NCI-H2029 (cell line): ENCODE data around the gene CBFA2T2.
"Not testable (repeated sequence)": the region's sequence is repeated elsewhere in the genome, so short reads cannot be mapped to it uniquely, and the experiment has no call there.

Experiments
- DNase-seq: peaks from one replicate; lab custom pipeline; 2025; lab: John Stamatoyannopoulos, UW

Gene CBFA2T2

DNA sequence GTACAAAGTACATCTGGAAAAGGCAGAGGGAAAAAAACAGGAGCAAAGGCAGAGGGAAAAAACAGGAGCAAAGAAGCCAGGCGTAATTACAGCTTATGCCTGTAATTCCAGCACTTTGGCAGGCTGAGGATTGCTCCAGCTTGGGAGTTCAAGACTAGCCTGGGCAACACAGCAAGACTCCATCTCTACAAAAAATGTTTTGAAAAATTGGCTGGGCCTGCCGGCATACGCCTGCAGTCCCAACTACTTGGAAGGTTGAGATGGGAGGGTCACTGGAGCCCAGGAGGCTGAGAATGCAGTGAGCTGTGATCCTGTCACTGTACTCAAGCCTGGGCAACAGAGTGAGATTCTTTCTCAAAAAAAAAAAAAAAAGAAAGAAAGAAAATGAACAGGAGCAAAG lies 19.0 kb upstream of the CBFA2T2 start:
- no peak for DNase-seq

DNA sequence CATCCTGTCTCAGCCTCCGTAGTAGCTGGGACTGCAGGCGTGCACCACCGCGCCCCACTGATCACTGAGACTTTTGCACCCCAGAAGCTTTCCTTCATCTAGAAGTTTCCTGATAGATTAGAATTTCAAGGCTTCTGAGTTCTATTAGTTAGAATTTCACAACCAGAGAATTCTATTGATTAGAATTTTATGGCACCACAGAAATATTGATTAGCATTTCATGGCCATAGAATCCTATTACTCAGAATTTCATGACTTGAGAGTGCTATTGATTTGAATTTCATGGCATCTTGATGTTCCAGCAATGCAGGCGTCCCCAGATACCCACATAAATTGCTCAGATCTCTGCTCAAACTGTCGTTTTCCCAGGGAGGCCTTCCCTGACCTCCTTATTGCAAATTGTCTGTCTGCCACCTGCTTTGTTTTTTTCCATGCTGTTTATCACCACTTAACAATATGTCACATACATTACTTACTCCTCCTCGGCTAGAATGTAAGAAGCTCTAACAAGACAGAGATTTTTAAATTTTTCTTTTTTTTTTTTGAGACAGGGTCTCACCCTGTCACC lies 16.9 kb upstream of the CBFA2T2 start:
- no peak for DNase-seq

DNA sequence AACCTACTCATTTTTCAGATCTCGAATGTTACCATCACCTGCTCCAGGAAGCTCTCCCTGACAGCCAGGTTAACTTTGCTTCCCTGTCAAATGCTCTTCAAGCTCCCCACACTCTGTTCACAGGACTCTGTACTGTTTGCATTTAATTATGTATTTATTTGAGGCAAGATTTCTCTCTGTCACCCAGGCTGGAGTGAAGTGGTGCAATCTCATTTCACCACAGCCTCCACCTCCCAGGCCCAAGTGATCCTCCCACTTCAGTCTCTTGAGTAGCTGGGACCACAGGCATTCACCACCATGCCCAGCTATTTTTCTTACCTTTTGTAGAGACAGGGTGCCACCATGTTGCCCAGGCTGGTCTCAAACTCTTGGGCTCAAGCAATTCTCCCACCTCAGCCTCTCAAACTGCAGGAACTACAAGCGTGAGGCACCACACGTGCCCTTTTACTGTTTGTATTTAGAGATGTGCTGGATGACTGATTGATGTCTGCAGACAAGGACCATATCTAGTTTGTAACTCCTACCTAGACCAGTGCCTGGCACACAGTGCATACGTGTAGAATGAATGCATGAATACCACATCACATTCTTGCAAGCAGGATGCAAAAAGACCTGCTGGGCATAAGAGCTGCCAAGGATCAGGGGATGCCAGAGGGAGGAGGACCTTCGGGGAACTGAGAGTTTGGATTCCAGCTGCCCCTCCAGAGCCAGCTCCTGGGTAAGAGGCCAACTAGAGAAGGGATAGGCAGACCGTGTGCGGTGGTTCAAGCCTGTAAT lies 15.6 kb upstream of the CBFA2T2 start:
- peak; percentile 45 for DNase-seq

DNA sequence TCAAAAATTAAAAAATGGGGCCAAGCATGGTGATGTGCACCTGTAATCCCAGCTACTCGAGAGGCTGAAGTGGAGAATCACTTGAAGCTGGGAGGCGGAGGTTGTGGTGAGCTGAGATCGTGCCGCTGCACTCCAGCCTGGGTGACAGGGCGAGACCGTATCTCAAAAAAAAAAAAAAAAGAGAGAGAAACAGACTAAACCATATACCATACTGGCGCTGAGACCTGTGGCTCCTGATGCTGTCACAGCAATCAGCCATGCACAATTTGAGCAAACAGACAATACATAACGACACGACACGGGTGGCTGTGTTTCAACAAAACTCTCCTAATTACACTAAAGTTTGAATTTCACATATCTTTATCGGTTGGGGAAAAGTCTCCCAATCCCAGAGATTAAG lies 14.9 kb upstream of the CBFA2T2 start:
- DNase-seq, result peak; percentile 43

DNA sequence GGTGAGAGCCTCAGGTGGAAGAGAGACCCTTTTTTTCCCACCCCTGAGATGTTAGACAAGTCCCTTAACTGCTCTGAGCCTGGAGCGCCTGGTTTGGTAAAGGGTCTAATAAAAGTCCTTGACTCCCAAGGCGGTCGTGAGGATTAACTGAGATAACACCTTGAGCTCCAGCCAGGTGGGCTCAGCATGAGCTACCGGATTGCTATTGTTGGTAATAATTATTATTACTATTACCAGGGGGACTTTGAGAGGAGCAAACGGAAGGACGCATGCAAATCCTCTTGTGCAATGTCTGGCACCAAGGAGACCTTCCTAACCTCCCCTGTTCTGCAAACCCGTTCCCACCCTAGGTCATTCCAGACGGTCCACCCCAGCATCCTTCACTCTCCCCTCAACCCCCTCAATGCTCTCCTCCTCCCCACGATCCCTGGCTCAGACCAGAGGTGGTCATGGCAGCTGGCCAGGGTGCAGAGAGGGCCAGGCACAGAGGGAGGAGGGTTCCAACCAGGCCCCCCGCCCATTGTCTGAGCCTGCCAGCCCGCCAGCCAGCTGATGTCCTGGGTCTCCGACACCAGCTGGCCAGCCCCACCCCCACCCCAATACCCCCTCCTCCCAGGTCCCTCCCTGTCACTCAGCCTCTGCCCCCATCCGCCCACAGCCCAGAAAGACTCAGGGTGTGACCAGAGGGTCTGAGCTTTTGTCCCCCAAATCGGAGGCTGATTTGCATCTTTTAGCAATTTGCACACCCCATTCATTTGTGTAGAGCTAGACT lies 14.3 kb upstream of the CBFA2T2 start:
- peak; percentile 26 for DNase-seq

DNA sequence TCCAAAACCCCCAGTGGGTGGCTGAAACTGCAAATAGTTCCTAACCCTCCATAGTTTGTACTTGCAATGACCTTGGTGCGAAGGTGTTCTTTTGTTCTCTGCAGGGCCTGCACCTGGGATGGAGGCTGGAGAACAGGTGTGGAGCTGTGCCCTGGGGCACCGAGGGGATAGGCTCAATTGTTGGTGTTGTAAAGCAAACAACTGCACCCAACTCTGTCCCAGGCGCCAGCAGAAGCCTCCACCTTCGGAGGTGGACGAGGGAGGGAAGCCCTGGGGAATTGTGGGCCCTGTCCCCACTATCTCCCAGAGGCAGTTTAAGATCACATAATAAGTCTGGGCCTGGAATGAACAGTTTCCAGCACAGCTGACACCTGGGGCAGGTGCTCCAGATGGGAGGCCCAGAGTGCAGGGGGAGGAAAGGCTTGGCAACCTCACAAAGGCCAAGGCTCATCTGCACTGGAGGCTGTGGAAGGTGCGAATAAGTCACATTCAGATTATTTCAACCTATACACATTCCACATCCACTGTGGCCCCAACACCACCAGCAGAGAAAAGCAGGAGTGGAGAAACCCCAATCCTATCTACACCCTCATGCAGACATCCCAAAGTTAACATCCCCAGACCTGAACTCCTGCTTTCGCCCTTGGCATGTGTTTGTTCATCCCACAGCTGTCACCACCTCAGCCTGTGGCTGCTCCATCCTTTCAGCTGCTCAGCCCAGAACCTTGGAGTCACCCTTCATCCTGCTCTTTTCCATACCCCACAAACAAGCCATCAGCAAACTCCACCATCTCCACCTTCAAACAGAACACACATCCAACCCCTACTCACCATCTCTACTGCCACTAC lies 12.3 kb upstream of the CBFA2T2 start:
- peak; percentile 88 for DNase-seq

DNA sequence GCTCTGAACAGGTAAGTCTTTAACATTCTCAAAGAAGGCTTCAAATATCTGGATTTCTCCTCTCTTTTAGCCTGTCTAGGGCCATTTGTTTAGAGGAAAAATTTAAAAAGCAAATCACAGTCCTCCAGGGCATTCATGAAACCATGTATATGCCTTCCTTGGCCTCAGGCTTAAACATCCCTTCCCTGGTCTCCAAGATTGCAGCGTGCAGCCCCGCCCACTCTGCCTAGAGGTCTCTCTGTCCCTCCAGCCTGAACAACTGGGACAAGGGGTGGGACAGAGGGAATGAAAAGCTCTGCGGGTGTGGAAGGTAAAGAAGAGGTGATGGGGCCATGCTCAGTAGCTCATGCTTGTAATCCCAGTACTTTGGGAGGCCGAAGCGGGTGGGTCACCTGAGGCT lies 9.8 kb upstream of the CBFA2T2 start:
- DNase-seq, result no peak

DNA sequence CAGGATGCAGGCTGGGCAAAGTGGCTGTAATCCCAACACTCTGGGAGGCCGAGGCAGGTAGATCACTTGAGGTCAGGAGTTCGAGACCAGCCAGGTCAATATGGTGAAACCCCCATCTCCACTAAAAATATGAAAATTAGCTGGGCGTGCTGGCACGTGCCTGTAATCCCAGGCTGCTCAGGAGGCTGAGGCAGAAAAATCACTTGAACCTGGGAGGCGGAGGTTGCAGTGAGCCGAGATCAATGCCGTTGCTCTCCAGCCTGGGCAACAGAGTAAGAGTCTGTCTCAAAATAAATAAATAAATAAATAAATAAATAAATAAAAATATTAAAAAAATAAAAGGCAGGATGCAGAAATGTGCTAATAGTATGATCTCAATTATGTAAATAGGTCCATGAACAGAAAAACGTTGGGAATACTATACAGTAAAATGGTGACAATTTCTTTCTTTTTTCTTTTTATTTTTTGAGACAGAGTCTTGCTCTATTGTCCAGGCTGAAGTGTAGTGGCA lies 8.4 kb upstream of the CBFA2T2 start:
- DNase-seq, result no peak

DNA sequence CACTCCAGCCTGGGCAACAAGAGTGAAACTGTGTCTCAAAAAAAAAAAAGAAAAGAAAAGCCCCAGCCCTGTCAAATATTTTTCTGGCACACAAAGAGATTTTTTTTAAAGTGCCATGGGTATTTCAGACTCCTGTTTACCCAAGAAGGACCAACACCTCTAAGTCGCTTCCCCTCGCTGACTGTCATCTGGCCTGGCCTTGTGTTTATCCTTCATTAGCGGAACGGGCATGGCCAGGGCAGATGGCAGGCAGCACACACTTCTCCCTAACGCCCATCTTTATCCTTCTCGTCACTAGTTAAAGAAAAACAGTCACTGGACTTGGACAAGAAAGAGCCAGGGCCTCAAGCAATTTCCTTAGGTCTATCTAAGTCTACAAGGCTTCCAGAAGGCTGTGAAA lies 7.3 kb upstream of the CBFA2T2 start:
- DNase-seq, result peak; percentile 16

DNA sequence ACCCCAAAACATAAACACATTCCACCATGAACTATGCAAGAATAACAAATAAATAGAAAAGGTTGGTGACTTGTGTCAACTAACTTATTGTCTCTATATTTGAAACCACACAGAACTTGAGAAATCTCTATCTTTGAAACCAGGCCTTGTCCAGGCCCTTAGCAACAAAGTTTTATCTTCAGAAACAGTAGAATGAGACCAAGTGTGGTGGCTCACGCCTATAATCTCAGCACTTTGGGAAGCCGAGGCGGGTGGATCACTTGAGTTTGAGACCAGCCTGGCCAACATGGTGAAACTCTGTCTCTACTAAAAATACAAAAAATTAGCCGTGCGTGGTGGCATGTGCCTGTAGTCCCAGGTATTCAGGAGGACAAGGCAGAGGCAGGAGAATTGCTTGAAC lies 6.7 kb upstream of the CBFA2T2 start:
- not testable (repeated sequence) for DNase-seq

DNA sequence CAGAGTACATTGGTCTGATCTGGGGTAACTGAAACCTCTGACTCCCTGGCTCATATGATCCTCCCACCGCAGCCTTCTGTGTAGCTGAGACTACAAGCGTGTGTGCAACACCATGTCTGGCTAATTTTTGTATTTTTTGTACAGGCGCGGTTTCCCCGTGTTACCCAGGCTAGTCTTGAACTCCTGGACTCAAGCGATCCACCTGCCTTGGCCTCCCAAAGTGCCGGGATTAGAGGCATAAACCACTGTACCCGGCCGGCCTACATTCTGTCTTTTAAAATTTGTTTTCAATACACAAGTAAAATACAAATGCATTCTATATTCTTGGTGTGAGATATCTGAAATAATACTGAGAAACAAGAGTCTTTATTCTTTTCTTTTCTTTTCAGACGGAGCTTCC lies 1.7 kb upstream of the CBFA2T2 start:
- DNase-seq, result no peak

DNA sequence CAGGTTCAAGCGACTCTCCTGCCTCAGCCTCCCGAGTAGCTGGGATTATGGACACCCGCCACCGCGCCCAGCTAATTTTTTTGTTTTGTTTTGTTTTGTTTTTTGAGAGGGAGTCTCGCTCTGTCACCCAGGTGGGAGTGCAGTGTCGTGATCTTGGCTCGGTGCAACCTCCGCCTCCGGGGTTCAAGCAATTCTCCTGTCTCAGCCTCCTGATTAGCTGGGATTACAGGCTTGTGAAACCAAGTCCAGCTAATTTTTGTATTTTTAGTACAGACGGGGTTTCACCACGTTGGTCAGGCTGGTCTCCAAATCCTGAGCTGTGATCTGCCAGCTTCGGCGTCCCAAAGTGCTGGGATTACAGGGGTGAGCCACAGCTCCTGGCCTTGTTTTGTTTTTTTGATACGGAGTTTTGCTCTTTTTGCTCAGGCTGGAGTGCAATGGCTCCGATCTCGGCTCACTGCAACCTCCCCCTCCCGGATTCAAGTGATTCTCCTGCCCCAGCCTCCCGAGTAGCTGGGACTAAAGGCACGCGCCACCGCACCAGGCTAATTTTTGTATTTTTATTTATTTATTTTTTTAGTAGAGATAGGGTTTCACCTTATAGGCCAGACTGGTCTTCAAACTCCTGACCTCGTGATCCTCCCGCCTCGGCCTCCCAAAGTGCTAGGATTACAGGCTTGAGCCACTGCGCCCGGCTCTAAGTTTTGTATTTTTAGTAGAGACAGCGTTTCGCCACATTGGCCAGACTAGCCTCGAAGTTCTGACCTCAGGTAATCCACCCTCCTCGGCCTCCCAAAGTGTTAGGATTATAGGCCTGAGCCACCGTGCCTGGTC lies 1.0 kb upstream of the CBFA2T2 start:
- not testable (repeated sequence) for DNase-seq

DNA sequence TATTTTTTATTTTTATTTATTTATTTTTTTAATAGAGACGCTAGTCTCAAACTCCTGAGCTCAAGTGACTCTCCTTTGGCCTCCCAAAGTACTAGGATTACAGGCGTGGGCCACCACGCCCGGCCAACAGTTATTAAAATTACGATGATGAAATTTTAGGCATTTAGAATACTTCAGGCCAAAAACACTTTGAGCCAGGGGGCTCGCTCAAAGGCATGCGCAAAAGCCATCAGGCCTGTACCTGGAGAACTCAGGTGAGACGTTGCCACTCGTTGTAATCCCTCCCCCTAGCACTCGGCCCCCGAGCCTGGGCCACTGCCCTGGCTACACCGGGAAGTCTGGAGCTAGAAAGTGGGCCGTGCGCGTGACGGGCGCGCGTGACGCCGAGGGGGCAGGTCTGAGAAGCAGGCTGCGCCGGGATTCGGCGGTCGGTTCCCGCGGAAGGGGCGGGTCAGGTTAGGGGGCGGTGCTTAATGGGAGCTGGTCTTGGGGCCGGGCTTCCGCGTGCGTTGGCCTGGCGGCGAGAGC lies 337 bp upstream of the CBFA2T2 start:
- peak; percentile 97 for DNase-seq

DNA sequence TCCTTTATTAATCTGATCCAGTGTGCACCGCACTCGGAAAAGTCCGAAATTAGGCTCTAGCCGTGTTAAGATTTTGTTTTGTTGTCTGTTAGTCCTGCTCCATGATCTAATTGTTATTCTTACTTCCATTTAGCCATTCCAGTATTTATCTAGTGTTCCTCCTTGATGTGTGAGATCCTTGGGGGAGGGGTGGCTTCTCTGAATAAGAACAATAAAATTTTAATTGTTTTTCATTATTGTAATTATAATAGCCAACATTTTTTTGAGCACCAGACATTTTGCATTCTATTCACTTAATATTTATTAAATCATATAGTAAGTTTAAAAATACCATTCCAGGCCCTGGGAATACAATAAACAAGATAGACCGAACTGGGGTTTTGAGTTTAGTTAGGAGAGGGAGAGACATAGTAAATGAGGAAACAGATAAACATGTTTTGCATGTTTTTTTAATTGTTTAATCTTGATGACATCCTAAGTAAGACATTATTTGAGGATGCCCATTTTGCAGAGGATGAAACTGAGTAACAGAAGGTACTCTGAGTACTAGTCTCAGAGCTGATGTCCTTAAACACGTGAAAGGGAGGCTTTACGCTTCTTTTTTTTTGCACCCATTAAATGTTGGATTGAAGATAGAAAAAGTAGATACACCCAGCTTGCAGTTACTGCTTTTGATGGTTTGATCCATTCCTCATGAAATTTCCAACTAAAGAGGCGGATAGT lies 1.2 kb downstream of the CBFA2T2 start:
- no peak for DNase-seq

DNA sequence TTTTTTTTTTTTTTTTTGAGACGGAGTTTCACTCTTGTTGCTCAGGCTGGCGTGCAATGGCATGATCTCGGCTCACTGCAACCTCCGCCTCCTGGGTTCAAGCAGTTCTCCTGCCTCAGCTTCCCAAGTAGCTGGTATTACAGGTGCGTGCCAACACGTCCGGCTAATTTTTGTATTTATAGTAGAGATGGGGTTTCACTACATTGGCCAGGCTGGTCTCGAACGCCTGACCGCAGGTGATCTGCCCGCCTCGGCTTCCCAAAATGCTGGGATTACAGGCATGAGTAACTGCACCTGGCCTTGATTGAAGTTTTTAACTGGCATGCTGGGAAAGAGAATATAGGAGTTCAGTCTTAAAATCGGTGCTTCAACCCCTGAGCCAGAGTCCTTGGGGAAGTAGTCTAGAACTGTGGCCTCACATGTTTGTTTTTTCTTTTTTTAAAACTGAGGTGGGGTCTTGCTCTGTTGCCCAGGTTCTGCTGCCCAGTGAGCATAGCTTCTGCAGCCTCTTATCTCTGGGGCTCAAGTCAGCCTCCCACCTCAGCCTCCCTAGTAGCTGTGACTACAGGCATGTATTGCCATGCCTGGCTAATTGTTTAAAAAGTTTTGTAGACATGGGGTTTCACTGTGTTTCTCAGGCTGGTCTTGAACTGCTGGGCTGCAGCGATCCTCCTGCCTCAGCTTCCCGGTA lies 3.3 kb downstream of the CBFA2T2 start:
- DNase-seq, result no peak

DNA sequence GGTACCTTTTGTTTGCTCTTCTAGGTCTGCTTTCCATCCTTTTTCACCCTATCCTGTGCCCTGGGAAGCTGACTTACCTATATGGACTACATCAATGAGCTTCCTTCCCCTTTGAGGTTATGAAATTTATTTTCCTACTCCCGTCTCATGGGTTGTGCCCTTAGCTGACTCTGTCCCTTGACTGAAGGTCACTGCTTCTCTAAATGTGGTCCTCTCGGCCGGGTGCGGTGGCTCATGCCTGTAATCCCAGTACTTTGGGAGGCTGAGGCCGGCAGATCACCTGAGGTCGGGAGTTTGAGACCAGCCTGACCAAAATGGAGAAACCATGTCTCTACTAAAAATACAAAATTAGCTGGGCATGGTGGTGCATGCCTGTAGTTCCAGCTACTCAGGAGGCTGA lies 6.9 kb downstream of the CBFA2T2 start:
- DNase-seq, result not testable (repeated sequence)

DNA sequence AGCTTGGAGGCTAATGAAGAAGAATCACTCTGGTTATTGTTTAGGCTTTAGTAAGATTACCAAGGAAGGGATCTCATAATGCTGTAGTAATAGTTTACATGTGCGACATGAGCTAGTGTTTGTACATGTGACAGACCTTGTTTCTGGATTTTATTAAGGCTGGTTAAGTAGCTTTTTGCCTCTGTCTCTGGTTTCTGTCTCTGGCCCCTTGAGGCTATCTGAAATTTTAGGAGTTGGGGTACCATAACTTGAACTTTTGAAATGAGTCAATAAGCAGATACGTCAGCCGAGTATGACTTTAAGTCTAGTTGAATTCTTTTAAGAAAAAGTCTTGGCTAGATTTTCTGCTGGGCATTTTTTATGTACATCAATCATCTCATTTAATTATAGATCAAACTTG lies 9.5 kb downstream of the CBFA2T2 start:
- DNase-seq, result no peak

DNA sequence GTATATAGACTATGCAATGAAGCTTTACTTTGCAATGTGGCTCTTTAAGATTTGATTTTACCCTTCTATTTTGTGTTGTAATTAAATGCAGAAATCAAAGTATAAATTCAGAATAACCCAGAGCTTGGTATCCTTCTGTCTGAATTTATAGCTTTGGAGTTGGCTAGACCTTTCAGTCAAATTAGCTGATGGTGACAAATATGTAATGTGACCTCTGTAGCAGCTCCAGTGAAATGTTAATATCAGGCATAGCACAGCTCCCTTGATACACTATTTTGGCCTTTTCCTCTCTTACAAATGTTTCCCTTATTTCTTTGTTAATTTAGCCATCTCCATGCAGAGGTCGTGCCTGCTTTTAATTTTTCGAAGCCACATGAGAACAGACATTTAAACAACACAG lies 11.1 kb downstream of the CBFA2T2 start:
- DNase-seq, result no peak

DNA sequence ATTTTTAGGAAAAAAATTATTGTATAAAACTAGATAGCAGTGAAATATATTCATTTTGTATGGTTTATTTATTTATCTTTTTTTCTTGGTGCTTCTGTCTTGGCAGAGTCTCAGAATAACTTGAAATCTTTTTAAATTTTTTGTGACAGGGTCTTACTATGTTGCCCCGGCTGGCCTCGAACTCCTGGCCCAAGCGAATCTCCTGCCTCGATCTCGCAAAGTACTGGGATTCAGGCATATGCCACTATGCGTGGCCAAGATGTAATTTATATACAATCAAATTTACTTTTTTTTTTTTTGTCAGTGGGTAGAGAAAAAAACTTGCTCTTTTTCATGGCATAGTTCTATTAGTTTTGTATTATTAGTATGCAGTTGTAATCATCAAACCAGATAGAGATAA lies 13.7 kb downstream of the CBFA2T2 start:
- no peak for DNase-seq

DNA sequence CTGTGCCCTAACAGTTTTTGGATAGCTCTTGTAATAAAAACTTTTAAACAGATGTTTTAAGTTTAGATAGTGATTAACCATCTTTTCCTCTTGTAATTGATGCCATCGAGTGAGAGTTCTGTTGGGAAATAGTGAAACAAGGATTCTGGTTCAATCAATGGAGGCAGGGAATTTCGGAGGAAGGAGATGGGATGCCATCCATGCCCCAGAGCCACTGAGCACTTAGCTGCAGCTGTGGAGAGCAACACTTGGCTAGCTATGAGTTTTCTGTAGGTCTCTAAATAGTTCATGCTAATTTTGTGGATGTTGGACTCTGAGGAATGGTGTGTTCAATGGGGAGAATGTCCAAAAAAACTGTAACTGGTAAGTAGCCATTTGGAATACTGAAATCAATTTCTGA lies 16.7 kb downstream of the CBFA2T2 start:
- DNase-seq, result no peak
